GM12872 (cell line): Measurements from ENCODE around the gene RGS7.

Experiments used
- CTCF ChIP-seq: IDR thresholded peaks from 3 replicates; pipeline ENCODE4 v1.5.1; 2011; ENCODE audit warnings: low read depth, mild to moderate bottlenecking, low read length, moderate library complexity; ENCODE audit not compliant: insufficient read depth

Gene RGS7

GRCh38 chr1:240831922-240832321, 525.1 kb downstream of the RGS7 start:
- TF ChIP-seq CTCF: peak; percentile 17; the same call in 1 of the 3 replicates

GRCh38 chr1:240831191-240831631, 525.8 kb downstream of the RGS7 start:
- no peak for TF ChIP-seq CTCF

- no peak for TF ChIP-seq CTCF
Observed at GRCh38 chr1:240829487-240829886, 527.5 kb downstream of the RGS7 start.

- no peak for TF ChIP-seq CTCF
Observed at GRCh38 chr1:240827786-240828185, 529.2 kb downstream of the RGS7 start.

GRCh38 chr1:240824238-240824637, 532.8 kb downstream of the RGS7 start:
- TF ChIP-seq CTCF: no peak

- TF ChIP-seq CTCF: no peak
Observed at GRCh38 chr1:240823357-240823756, 533.6 kb downstream of the RGS7 start.

GRCh38 chr1:240821925-240822324, 535.1 kb downstream of the RGS7 start:
- no peak for TF ChIP-seq CTCF

GRCh38 chr1:240820816-240821215, 536.2 kb downstream of the RGS7 start:
- TF ChIP-seq CTCF: no peak
